C4-2B (cell line): ENCODE data around the gene KLHL9.

ENCODE experiments used
- CTCF ChIP-seq: fragments of 450-650 bp; conservative IDR thresholded peaks from 2 replicates; pipeline ENCODE4 v1.5.1; 2017; ENCODE audit warnings: mild to moderate bottlenecking
- ZFX ChIP-seq: fragments of 450-650 bp; IDR thresholded peaks from 2 replicates; pipeline ENCODE4 v1.6.1; 2017

- TF ChIP-seq CTCF: no peak
- no peak for TF ChIP-seq ZFX
These were observed 40.2 kb downstream of the KLHL9 start for GRCh38 chr9:21294904-21295538.
